Stimulated activated CD8-positive, alpha-beta memory T cell treated with anti-CD3 and anti-CD28 coated beads, Interleukin-4, amount 100 ng/mL, for 4 hours (primary cell): ENCODE data around the gene C12orf60.
"Not testable (repeated sequence)": the region's sequence is repeated elsewhere in the genome, so short reads cannot be mapped to it uniquely, and the experiment has no call there.

Experiments used
- DNase-seq, 2 donors: peaks; one replicate each; pipeline ENCODE4 v3.0.0-alpha.2; 2020; ENCODE audit warnings: low read depth in 2 of 2, low spot score in 1 of 2

Gene C12orf60, protein sequence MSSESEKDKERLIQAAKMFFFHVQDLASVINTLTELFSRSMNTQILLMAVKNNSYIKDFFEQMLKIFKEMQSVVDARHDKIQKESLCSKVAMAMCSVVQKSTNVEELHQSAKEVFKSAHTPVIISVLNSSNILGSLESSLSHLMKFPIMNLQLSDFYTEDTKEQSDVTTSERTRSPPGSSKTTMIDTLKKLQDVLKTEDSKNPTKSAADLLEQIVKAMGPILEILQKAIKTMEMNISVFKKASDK

DNA sequence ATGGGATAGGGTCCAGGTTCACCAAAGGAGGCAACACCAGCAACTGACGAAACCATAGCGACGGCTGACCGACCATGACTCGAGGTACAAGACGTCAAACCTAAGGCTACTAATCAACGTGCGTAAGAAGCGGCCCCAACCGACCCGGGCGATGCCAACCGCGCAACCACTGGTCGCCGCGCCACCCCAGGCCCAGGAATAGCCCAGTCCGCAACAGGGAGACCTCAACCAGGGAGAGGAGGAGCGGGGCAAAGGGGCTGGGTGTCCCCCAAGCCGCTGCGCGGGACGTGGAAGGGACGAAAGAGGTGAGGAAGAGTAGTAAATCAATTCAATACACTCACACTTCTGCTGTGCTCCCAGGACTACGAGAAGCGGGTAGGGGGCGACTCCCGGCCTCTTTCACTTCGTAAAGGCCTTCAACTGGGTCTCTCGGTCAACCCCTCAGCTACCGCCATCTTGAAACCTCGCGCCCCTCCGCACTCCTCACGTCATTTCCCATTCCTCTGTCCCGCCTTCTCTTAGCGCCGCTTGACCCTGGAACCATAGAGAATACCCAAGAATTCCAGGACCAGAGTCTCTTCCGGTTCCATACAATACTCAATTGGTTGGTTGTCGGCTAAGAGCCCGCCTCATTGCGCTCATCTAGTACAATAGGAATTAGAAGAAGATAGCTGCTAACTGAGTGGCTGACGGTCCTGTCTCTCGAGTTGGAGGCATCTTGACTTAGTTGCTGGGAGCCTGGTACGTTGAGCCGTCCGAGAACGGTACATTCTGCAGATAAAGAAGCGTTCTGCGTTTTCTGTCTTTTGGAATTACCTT lies at the start of gene C12orf60, which contains the start of gene WBP11:
TSS of gene C12orf60 (plus strand) at position 660 of the 819 bp plus-strand sequence. CDS start 19,266 bp downstream, outside the sequence.
TSS of gene WBP11 (minus strand) at position 468 of the 819 bp plus-strand sequence. CDS start 2,095 bp downstream, outside the sequence.
- DNase-seq, result peak; percentile 73

- no peak for DNase-seq
Measured at GRCh38 chr12:14756334-14757143, 46.9 kb upstream of the C12orf60 start.

- not testable (repeated sequence) for DNase-seq
Measured at GRCh38 chr12:14759711-14760280, 43.7 kb upstream of the C12orf60 start.

- DNase-seq, result no peak
Measured at GRCh38 chr12:14765398-14765797, 38.1 kb upstream of the C12orf60 start.

DNA sequence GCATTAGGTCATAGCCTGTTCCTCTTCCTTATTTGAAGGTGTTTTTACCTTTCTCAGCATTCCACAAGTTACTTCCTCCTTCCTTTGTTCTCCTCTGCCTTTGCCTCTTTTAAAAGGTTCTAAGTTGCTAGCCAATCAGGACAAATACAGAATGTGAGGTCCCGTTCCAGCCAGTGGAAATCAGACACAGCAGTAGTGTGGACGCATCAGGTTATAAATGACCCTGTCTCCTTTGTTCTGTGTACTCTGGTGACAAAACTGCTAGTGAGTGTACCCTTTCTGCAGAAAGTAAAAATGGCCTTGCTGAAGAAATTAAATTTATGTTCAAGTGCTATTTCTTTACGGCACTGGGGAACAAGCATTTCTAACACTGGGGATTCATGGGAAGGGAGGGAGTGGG lies 37.5 kb upstream of the C12orf60 start:
- not testable (repeated sequence) for DNase-seq

- DNase-seq, result no peak
Measured at GRCh38 chr12:14766649-14767215, 36.7 kb upstream of the C12orf60 start.

DNA sequence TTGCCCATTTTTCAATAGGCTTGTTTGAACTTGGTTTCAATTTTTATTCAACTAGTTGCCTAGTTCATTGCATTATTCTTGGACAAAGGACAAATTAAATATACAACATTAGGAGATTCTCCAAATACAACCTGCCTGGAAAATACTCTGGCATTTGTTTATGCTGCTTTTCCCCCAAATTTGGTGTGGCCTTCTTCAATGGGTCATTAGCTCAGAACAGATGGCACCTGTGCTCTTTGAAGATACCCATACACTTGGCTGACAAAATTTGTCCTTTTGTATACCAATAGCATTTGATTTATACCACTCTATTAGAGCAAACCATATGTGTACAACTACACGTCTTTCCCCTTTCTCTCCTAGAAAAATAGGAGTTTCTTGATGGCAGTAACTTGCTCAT lies 35.9 kb upstream of the C12orf60 start:
- DNase-seq, result no peak

DNA sequence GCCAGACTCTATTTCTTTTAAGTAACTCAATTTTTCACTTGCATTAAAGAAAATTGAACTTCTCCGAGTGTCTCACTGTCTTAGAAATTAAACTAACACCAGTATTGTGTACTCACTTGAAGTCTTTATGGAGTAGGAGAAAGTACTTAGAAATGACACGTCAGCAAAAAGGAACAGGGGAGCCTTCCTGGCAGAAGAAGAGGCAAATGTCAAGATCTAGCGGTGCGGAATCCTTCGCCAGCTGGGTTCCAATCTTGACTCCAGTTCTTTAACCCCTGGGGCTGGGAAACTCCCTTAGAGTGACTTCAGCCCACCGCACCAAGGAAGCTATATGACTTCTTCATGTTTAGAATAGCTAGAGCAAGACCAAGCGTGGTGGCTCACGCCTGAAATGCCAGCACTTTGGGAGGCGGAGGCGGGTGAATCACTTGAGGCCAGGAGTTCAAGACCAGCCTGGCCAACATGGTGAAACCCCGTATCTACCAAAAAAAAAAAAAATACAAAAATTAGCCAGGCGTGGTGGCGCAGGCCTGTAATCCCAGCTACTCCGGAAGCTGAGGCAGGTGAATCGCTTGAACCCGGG lies 34.6 kb upstream of the C12orf60 start:
- DNase-seq, result no peak

GRCh38 chr12:14769466-14769968 lies 34.0 kb upstream of the C12orf60 start:
- no peak for DNase-seq

GRCh38 chr12:14769969-14770495 lies 33.4 kb upstream of the C12orf60 start:
- peak; percentile 70 to 81 for DNase-seq

DNA sequence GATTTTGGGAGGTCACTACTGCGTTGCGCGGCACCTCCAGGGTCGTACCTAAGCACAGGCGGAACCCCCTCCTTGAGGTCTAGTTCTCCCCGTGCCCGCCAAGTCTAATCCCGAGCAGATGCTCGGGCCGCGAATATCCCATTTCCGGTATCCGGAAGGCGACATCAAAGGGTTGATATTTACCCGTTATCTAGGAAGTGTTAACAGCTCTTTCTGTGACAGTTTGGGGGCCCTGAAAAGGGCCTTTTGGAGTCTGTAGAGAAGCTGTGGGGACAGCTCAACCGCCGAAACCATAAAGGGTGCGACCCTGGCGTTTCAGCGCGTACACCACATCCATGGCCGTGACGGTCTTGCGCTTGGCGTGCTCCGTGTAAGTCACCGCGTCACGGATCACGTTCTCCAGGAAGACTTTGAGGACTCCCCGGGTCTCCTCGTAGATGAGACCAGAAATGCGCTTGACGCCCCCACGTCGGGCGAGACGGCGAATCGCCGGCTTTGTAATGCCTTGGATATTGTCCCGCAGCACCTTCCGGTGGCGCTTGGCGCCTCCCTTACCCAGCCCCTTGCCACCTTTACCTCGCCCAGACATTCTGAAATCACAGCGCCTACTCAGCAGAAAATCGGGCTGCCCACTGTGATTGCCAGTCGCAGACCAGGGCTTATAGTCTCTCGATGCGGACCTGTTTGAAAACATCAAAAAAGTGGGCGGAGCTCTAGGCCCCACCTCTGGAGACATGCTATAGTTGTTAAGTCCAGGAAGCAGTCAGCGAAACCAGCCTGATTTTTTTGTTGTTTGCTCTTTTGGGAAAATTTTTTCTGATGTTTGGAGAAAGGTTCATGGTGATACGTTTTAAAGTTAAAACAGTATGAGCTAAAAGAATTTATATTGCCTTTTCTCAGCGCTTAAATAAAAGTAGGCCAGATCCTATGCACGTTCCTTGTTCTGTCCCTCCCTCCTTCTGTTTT lies 32.7 kb upstream of the C12orf60 start:
- peak; percentile 85 to 93 for DNase-seq

- peak in 1 of 2 donors; percentile 35 for DNase-seq
Measured at GRCh38 chr12:14771651-14772137, 31.8 kb upstream of the C12orf60 start.

DNA sequence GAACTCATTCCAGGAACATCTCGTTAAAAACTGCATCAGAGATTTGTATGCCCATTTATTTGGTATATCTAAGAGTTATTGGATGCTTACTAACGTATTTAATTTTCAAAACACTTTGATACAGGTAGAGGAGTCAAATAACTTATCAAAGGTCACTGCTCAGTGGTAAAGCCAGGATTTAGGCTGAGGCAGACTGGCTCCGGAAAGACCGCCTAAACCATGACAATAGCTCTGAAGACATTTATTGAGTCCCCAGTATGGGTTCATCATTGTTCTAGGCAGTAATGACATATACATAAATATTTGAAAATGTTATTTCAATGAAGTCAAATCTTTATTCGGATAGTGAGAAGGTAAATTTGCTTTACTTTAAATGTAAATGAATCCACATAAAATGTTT lies 30.5 kb upstream of the C12orf60 start:
- no peak for DNase-seq

- no peak for DNase-seq
Measured at GRCh38 chr12:14773685-14774073, 29.8 kb upstream of the C12orf60 start.

DNA sequence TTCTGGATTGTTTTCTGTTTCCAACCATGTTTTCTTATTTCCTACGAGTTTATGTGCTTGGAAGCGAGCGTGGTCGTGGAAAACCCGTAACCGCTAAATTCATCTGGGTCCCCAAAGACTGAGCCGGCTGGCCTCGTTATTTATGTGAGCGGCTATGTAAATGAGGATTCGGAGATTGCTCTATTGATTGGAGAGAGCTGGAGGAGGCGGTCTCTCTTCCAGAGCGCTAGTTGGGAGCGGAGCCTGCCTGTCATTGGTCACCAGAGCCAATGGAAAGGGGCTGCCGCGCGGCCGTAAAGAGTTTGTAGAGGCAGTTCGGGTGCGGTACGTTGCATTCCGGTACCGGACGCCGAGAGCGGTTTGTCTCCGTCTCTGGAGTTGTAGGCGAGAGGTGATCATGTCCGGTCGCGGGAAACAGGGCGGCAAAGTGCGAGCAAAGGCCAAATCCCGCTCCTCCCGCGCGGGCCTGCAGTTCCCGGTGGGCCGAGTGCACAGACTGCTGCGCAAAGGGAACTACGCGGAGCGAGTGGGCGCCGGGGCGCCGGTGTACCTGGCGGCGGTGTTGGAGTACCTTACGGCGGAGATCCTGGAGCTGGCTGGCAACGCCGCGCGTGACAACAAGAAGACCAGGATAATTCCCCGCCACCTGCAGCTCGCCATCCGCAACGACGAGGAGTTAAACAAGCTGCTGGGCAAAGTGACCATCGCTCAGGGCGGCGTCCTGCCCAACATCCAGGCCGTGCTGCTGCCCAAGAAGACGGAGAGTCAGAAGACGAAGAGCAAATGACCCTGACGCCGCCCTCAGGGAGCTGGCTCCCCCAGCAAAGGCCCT lies 29.2 kb upstream of the C12orf60 start:
- peak; percentile 62 to 68 for DNase-seq

DNA sequence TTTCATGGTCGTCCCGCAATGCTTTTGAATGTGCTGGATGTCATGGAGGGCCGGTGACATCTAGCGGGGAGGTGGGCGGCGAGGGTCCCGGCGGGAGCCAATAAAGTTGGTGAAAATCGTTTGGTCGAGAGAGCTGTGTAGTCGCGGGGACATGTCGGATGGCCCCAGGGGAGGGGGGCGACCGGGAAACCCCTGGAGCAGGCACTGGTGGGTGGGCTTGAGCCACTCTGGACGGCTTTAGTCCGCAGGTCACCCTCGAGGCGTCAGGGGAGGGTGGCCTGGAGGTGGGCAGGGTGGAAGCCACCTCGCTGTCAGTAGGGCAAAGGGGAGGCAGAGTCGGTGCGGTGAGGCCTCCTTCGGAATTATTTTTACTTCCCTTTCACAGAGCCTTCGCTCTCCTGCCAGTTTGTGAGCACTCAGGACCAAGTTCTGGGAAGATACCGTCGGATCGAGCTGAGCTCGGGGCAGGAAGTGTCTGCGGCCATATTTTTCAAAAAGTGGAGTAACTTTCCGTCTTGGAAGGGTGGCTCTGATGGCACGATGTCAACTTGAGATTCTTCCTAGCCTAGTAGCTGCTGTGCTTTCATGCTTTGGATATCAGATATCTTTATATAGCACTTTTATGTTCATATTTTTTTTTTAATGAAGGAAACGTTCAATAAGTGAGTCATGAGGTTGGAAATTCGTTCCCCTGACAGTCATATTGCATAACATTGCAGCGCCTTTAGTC lies 28.4 kb upstream of the C12orf60 start:
- no peak for DNase-seq

GRCh38 chr12:14775636-14775980 lies 27.9 kb upstream of the C12orf60 start:
- DNase-seq, result no peak
